IMR-90 (cell line): ENCODE data around the gene TGM6. TPM values are rescaled to one million over a fixed set of nuclear protein-coding genes. Genes with fewer than 3 reads are reported as not detected.

Experiments
- ATAC-seq: fragments of 200-7000 bp; cut with Tn5 transposase; 2 replicates; pipeline ENCODE4 v1.9.1; 2020; ENCODE audit warnings: low read depth, mild to moderate bottlenecking, moderate library complexity
- BruUV-seq: library from RNA; stranded (reverse); fragments of 400-500 nt; replicated peaks from 2 replicates; lab custom pipeline; 2021; lab: Mats Ljungman, UMichigan
- CTCF ChIA-PET: fragments of 300-600 bp; formaldehyde crosslinking; extraction: SDS; loops from one replicate; lab custom pipeline; 2021; ENCODE audit warnings: antibody characterized with exemption; lab: Yijun Ruan, JAX
- POLR2A ChIA-PET: fragments of 300-600 bp; sonication (Branson Sonifier 250); formaldehyde crosslinking; loops from one replicate; lab custom pipeline; 2022; ENCODE audit warnings: antibody characterized with exemption; ENCODE audit not compliant: unreplicated experiment; lab: Charles Lee
- DNase-seq: peaks from one replicate; pipeline ENCODE4 v3.0.0; 2013
- H2AFZ ChIP-seq: replicated peaks from 2 replicates; pipeline ENCODE3; 2013; ENCODE audit warnings: low read length, mild to moderate bottlenecking; ENCODE audit not compliant: poor library complexity
- H2AK5ac ChIP-seq: 2 replicates; pipeline ENCODE4 v1.6.1; 2013; ENCODE audit warnings: low read depth, low read length, inconsistent platforms
- H2AK9ac ChIP-seq: replicated peaks from 2 replicates; pipeline ENCODE3; 2013; ENCODE audit warnings: mild to moderate bottlenecking, low read depth, low read length, moderate library complexity; ENCODE audit not compliant: poor library complexity
- H2BK120ac ChIP-seq: 2 replicates; pipeline ENCODE4 v1.6.1; 2013; ENCODE audit warnings: low read depth, low read length, inconsistent platforms
- H2BK15ac ChIP-seq: 3 replicates; pipeline ENCODE4 v1.6.1; 2013; ENCODE audit warnings: low read depth, low read length, inconsistent platforms
- H2BK20ac ChIP-seq: 2 replicates; pipeline ENCODE4 v1.6.1; 2013; ENCODE audit warnings: low read depth, mild to moderate bottlenecking, inconsistent platforms, low read length, moderate library complexity
- H2BK5ac ChIP-seq: 2 replicates; pipeline ENCODE4 v1.6.1; 2013; ENCODE audit warnings: mild to moderate bottlenecking, low read depth, low read length, inconsistent platforms; ENCODE audit not compliant: poor library complexity, severe bottlenecking
- H3K14ac ChIP-seq: replicated peaks from 2 replicates; pipeline ENCODE4 v1.6.1; 2013; ENCODE audit warnings: low read depth, low read length, inconsistent platforms
- H3K18ac ChIP-seq: 2 replicates; pipeline ENCODE4 v1.6.1; 2013; ENCODE audit warnings: low read depth, low read length, control low read depth
- H3K23ac ChIP-seq: 2 replicates; pipeline ENCODE4 v1.6.1; 2013; ENCODE audit warnings: low read depth, low read length, inconsistent platforms
- H3K27ac ChIP-seq: 2 replicates; pipeline ENCODE4 v1.5.1; 2013; ENCODE audit warnings: mild to moderate bottlenecking, control low read depth, low read length; ENCODE audit not compliant: insufficient read depth
- H3K27me3 ChIP-seq: 2 replicates; pipeline ENCODE4 v1.6.1; 2013; ENCODE audit warnings: low read length; ENCODE audit not compliant: control insufficient read depth, insufficient read depth
- H3K36me3 ChIP-seq: 2 replicates; pipeline ENCODE4 v1.6.1; 2013; ENCODE audit warnings: low read length, mixed read lengths; ENCODE audit not compliant: control insufficient read depth, insufficient read depth
- H3K4ac ChIP-seq: 2 replicates; pipeline ENCODE4 v1.6.1; 2013; ENCODE audit warnings: low read depth, low read length, inconsistent platforms
- H3K4me1 ChIP-seq: 2 replicates; pipeline ENCODE4 v1.6.1; 2013; ENCODE audit warnings: low read length, mixed read lengths; ENCODE audit not compliant: control insufficient read depth, insufficient read depth
- H3K4me2 ChIP-seq: 2 replicates; pipeline ENCODE4 v1.6.1; 2013; ENCODE audit warnings: low read depth, mild to moderate bottlenecking, control low read depth, low read length, moderate library complexity
- H3K4me3 ChIP-seq: 2 replicates; pipeline ENCODE4 v1.5.1; 2013; ENCODE audit warnings: low read depth, mild to moderate bottlenecking, control low read depth, low read length, moderate library complexity; ENCODE audit not compliant: insufficient read depth
- H3K56ac ChIP-seq: 2 replicates; pipeline ENCODE4 v1.6.1; 2013; ENCODE audit warnings: low read length, inconsistent platforms; ENCODE audit not compliant: insufficient read depth; ENCODE audit errors: extremely low read depth
- H3K79me1 ChIP-seq, 2 experiments: 2 replicates each; pipeline ENCODE4 v1.6.1; 2013; ENCODE audit warnings: low read length in 2 of 2, inconsistent platforms in 1 of 2, low read depth in 1 of 2
- H3K9ac ChIP-seq: 2 replicates; pipeline ENCODE4 v1.6.1; 2013; ENCODE audit warnings: low read depth, low read length, control low read depth
- H3K9me1 ChIP-seq: 2 replicates; pipeline ENCODE4 v1.6.1; 2013; ENCODE audit warnings: low read length, inconsistent platforms; ENCODE audit not compliant: insufficient read depth
- H3K9me3 ChIP-seq: 2 replicates; pipeline ENCODE4 v1.6.1; 2013; ENCODE audit warnings: low read length; ENCODE audit not compliant: control insufficient read depth, insufficient read depth
- H4K20me1 ChIP-seq: 2 replicates; pipeline ENCODE4 v1.6.1; 2013; ENCODE audit warnings: low read length, inconsistent platforms; ENCODE audit not compliant: insufficient read depth
- H4K5ac ChIP-seq: 2 replicates; pipeline ENCODE4 v1.6.1; 2013; ENCODE audit warnings: mild to moderate bottlenecking, low read depth, low read length, control low read depth
- H4K8ac ChIP-seq, 2 experiments: 2 replicates each; pipeline ENCODE4 v1.6.1; 2013; ENCODE audit warnings: low read depth in 2 of 2, low read length in 2 of 2, control low read depth in 1 of 2, inconsistent platforms in 1 of 2
- H4K91ac ChIP-seq: 2 replicates; pipeline ENCODE4 v1.6.1; 2013; ENCODE audit warnings: low read depth, low read length, inconsistent platforms; ENCODE audit not compliant: insufficient read depth
- BHLHE40 ChIP-seq: fragments of 150-350 bp; IDR thresholded peaks from 2 replicates; pipeline ENCODE4 v1.6.1; 2016; ENCODE audit warnings: mild to moderate bottlenecking, low read depth, low read length
- CEBPB ChIP-seq: IDR thresholded peaks from 2 replicates; pipeline ENCODE4 v1.6.1; 2012; ENCODE audit warnings: low read depth, low read length, improper control_type of control experiment
- CHD1 ChIP-seq: IDR thresholded peaks from 2 replicates; pipeline ENCODE4 v1.6.1; 2012; ENCODE audit warnings: low read depth, low read length, improper control_type of control experiment
- CTCF ChIP-seq: conservative IDR thresholded peaks from 2 replicates; pipeline ENCODE4 v1.5.1; 2012; ENCODE audit warnings: mild to moderate bottlenecking, low read depth, low read length, improper control_type of control experiment
- ELK1 ChIP-seq: fragments of 150-350 bp; IDR thresholded peaks from 2 replicates; pipeline ENCODE4 v1.6.1; 2016; ENCODE audit warnings: low read depth, mild to moderate bottlenecking, low read length, moderate library complexity, borderline replicate concordance
- FOS ChIP-seq: fragments of 150-350 bp; IDR thresholded peaks from 2 replicates; pipeline ENCODE4 v1.6.1; 2016; ENCODE audit warnings: low read depth, low read length
- MAFK ChIP-seq: IDR thresholded peaks from 2 replicates; pipeline ENCODE4 v1.6.1; 2012; ENCODE audit warnings: low read depth, low read length, improper control_type of control experiment
- MAZ ChIP-seq: IDR thresholded peaks from 2 replicates; pipeline ENCODE4 v1.6.1; 2012; ENCODE audit warnings: low read depth, mild to moderate bottlenecking, low read length, improper control_type of control experiment, moderate library complexity, borderline replicate concordance
- POLR2A ChIP-seq: IDR thresholded peaks from 2 replicates; pipeline ENCODE4 v1.6.1; 2012; ENCODE audit warnings: mild to moderate bottlenecking, low read depth, low read length
- RCOR1 ChIP-seq: IDR thresholded peaks from 2 replicates; pipeline ENCODE4 v1.6.1; 2012; ENCODE audit warnings: mild to moderate bottlenecking, low read length, improper control_type of control experiment; ENCODE audit not compliant: insufficient replicate concordance
- RFX5 ChIP-seq: IDR thresholded peaks from 2 replicates; pipeline ENCODE4 v1.8.0; 2012; ENCODE audit warnings: low read depth, mild to moderate bottlenecking, low read length, moderate library complexity
- SMC3 ChIP-seq: fragments of 150-350 bp; IDR thresholded peaks from 2 replicates; pipeline ENCODE4 v1.6.1; 2016; ENCODE audit warnings: low read depth, mild to moderate bottlenecking, antibody characterized with exemption, low read length, moderate library complexity
- WGBS, 2 experiments: methylation state at CpG; one replicate each; pipeline versions ENCODE4 v1.1.5 to v1.1.7; 2013; ENCODE audit warnings: missing lambda C conversion rate in 2 of 2; ENCODE audit not compliant: insufficient read length in 1 of 2; ENCODE audit errors: extremely low coverage in 2 of 2; 5-methylcytosine and 5-hydroxymethylcytosine counted together
- dilution Hi-C: fragments of 300-500 bp; cut with HindIII; formaldehyde crosslinking; loops from one replicate; pipeline ENCODE4 v1.14.3; 2018; ENCODE audit warnings: low sequenced_read_pairs; ENCODE audit not compliant: unreplicated experiment
- in situ Hi-C: fragments of 300-500 bp; cut with MboI; formaldehyde crosslinking; loops from 3 replicates; pipeline ENCODE4 v1.14.3; 2019; ENCODE audit warnings: low sequenced_read_pairs, inconsistent platforms, mixed read lengths
- intact Hi-C: fragments of 100-400 bp; cut with micrococcal nuclease; formaldehyde crosslinking; loops from 2 replicates; pipeline ENCODE4 v1.10.0; 2022
- polyA plus RNA-seq, 3 experiments: library from polyadenylated mRNA; depleted of rRNA; stranded (reverse); fragments of >200 nt; gene quantifications; 2 replicates each; pipeline ENCODE4 v1.2.3, GENCODE V29; 2012; ENCODE audit warnings: low replicate concordance in 1 of 3
- total RNA-seq: library from RNA; depleted of rRNA; stranded (reverse); fragments of >200 nt; gene quantifications from 2 replicates; pipeline ENCODE4 v1.2.3, GENCODE V29; 2012

TGM6 gene
- total and polyA plus RNA-seq, 2 of the 4 experiments (the other 2 are of a cell fraction): not detected

GRCh38 chr20:2451939-2452732 is 71.4 kb downstream of the TGM6 start (continued):
- TF ChIP-seq RCOR1: no peak

- CTCF ChIA-PET: no interaction called here
- in situ Hi-C loops: loop anchor here (10.0 to 25.0 kb wide), 2 partner anchors 249 to 691 kb away; no protein-coding TSS in a partner anchor
- no peaks in the 10 kb centered on the region for H3K9me1 ChIP-seq
Measured at GRCh38 chr20:2453792-2454191, 73.1 kb downstream of the TGM6 start.

More at GRCh38 chr20:2453792-2454191, 73.1 kb downstream of the TGM6 start:
- peaks cover 2% of the 10 kb centered on the region; the same call in 1 of the 2 replicates for H3K36me3 ChIP-seq
- H2BK5ac ChIP-seq: no peak overlapping the region
- H2AK9ac ChIP-seq: no peak overlapping the region
- H3K23ac ChIP-seq: no peak overlapping the region
- no peak overlapping the region for H2BK120ac ChIP-seq
- no peak overlapping the region for H3K18ac ChIP-seq
- H4K5ac ChIP-seq: no peak overlapping the region
- no peak overlapping the region for H3K56ac ChIP-seq
- POLR2A ChIA-PET: no interaction called here
- no peak overlapping the region for H3K27ac ChIP-seq
- no peaks in the 10 kb centered on the region for H3K4me1 ChIP-seq
- TF ChIP-seq BHLHE40 (no peak), MAFK (no peak), RCOR1 (no peak), MAZ (no peak), RFX5 (no peak), CEBPB (no peak), CHD1 (no peak), ELK1 (no peak), FOS (no peak), SMC3 (no peak), CTCF (no peak), POLR2A (no peak)
- no peaks in the 10 kb centered on the region for H3K79me1 ChIP-seq
- no peak overlapping the region for H3K4ac ChIP-seq
- ATAC-seq (no peak), DNase-seq (no peak)
- H2BK15ac ChIP-seq: no peak overlapping the region
- no peak overlapping the region for H2AFZ ChIP-seq
- no peak overlapping the region for H3K14ac ChIP-seq
- no peak overlapping the region for H4K91ac ChIP-seq
- no peak overlapping the region for H3K4me2 ChIP-seq
- no peak overlapping the region for H3K9ac ChIP-seq
- WGBS, 2 experiments: no CpG with 5 or more reads among the region's 3 CpGs
- H4K20me1 ChIP-seq: no peaks in the 10 kb centered on the region
- dilution Hi-C loops: no loop called here
- BruUV-seq: no TSS peak
- H4K8ac ChIP-seq: no peak overlapping the region
- no peak overlapping the region for H2AK5ac ChIP-seq
- H2BK20ac ChIP-seq: no peak overlapping the region
- H3K9me3 ChIP-seq: no peaks in the 10 kb centered on the region
- intact Hi-C loops: loop anchor here (1.0 to 10.0 kb wide), 3 partner anchors 102 to 691 kb away; no protein-coding TSS in a partner anchor
- no peaks in the 10 kb centered on the region for H3K27me3 ChIP-seq
- no peak overlapping the region for H3K4me3 ChIP-seq
